ENCODE data around the gene R3HDM4. TPM values are rescaled to one million over a fixed set of nuclear protein-coding genes. Genes with fewer than 3 reads are reported as not detected.
A peak's percentile ranks its signal among the peaks of the same experiment; 100 is the strongest.

Gene R3HDM4
- polyA plus RNA-seq, 1 donor = 28.6 TPM

- no peak for DNase-seq
Observed at GRCh38 chr19:872266-872951, 40.6 kb downstream of the R3HDM4 start.

DNA sequence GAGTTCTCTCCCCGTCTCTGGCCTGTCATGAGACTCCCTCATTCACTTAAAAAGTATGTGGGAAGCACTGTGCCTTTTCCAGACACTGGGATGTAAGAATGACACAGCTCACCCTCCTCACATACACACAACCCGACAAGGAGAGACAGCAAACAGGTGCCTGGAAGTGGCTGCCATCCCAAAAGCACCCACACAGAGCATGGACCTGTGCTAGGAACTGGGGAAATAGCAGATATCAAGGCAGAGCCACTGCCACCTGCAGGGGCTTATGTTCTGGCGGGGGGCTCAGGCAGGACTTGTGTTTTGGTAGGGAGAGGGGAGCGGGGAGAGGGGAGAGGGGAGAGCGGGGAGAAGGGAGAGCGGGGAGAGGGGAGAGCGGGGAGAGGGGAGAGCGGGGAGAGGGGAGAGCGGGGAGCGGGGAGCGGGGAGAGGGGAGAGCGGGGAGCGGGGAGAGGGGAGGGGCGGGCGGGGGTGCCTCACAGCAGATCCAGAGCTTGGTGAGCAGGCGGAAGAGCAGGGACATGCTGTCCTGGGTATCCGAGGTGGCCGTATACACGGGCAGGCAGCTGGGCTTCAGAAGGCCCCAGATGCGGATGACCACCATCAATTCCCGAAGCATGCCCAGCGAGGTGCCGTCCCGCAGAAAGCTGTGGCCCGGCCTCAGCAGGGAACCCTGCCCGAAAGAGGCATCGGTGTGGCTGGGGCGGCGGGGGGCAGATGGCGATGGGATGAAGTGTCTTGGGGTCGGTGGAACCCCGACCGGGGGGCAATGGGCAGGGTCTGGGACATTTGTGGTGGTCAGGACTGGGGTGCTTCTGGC lies 41.4 kb downstream of the R3HDM4 start:
- DNase-seq = no peak

GRCh38 chr19:870963-871401 lies 42.0 kb downstream of the R3HDM4 start:
- DNase-seq = no peak

DNA sequence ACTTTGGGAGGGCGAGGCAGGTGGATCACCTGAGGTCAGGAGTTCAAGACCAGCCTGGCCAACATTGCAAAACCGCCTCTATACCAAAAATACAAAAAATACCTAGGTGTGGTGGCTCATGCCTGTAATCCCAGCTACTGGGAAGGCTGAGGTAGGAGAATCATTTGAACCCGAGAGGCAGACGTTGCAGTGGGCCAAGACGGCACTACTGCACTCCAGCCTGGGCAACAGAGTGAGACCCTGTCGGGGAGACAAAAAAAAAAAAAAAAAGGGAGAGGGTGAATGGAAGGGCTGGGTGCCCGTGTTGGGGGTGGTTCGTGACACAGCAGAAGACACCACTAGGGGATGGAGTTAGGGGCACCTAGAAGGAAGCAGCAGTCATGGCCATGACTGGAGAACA lies 42.7 kb downstream of the R3HDM4 start:
- no peak for DNase-seq

DNA sequence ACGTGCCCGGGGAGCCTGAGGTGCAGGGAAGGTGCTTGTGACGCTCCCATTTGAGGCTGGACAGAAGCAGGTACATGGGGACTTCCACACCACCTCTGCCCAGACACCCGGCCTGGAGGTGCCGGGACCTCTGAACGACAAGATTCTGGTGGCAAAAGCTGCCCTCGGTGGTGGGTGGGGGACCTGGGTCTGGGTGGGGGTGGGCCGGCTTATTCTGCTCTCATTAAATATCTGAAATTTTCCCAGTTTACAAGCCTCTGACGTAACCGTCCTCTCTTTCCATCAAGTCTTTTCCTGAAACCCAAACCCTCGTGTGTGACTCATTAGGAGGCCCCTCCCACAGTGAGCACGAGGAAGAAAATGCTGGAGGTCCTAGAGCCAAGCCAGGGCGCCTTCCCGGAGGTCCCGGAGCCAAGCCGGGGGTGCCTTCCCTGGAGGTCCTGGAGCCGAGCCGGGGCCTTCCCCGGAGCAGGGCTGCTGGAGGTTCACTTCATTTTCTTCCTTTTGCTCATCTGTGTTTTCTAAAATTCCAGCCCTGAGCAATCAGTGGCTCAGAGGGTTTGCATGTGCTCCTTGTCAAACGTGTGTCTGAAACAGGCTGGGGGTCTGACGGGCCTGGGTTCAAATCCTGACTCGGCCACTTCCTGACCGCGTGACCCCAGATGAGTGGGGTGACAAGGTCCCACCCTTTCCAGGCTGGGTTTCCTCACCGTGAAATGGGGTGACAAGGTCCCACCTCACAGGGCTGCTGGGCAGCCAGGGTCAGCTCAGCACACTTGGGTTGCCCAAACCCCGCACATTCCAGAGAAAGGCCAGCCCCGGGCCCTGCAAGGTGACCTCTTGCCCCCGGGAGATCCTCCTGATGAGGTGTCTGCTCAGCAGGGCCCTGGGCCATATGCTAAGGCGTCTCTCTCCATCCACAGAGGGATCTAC lies 43.5 kb downstream of the R3HDM4 start:
- peak; percentile 62 for DNase-seq

GRCh38 chr19:868458-869244 lies 44.4 kb downstream of the R3HDM4 start:
- DNase-seq = no peak

GRCh38 chr19:867855-868457 lies 45.1 kb downstream of the R3HDM4 start:
- no peak for DNase-seq

- DNase-seq = no peak
Observed at GRCh38 chr19:867301-867793, 45.7 kb downstream of the R3HDM4 start.

DNA sequence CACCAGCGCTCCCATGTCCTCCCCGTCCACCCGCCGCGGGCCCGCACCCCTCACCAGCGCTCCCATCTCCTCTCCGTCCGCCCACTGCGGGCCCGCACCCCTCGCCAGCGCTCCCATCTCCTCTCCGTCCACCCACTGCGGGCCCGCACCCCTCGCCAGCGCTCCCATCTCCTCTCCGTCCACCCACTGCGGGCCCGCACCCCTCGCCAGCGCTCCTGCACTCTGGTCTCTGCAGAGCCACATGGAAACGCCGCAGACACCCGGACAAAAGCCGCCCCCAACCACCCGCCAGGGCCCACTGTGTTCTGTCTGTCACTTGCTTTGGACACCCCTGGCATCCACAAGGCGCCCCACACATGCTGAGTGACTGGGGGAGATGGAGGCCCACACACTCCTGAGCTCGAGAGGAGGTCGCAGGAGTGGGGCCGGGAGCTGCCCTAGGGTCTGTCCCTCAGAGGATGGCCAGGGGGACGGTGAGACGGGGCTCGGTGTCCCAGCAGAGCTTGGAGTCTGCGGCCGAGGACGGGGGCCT lies 46.2 kb downstream of the R3HDM4 start:
- no peak for DNase-seq

GRCh38 chr19:863315-863620 lies 49.8 kb downstream of the R3HDM4 start:
- no peak for DNase-seq

GRCh38 chr19:862581-863314 lies 50.3 kb downstream of the R3HDM4 start:
- DNase-seq = no peak

GRCh38 chr19:861756-862580 lies 51.1 kb downstream of the R3HDM4 start:
- no peak for DNase-seq

GRCh38 chr19:861141-861755 lies 51.8 kb downstream of the R3HDM4 start:
- no peak for DNase-seq

GRCh38 chr19:858868-859843 lies 53.9 kb downstream of the R3HDM4 start, which contains the start of gene CFD:
TSS of gene CFD (plus strand) at chr19:859664. CDS start at chr19:859690, 26 bp downstream.
- DNase-seq = no peak

- DNase-seq = no peak
Observed at GRCh38 chr19:858284-858683, 54.7 kb downstream of the R3HDM4 start.

DNA sequence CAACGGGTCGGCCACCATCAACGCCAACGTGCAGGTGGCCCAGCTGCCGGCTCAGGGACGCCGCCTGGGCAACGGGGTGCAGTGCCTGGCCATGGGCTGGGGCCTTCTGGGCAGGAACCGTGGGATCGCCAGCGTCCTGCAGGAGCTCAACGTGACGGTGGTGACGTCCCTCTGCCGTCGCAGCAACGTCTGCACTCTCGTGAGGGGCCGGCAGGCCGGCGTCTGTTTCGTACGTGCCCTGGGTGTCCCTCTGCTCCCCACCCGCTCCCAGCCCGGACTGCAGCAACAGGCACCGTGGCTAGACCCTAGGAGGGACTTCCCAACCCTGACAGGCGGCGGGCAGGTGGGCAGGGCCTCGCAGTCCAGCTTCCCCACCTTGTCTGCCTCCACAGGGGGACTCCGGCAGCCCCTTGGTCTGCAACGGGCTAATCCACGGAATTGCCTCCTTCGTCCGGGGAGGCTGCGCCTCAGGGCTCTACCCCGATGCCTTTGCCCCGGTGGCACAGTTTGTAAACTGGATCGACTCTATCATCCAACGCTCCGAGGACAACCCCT lies 57.4 kb downstream of the R3HDM4 start:
- no peak for DNase-seq

DNA sequence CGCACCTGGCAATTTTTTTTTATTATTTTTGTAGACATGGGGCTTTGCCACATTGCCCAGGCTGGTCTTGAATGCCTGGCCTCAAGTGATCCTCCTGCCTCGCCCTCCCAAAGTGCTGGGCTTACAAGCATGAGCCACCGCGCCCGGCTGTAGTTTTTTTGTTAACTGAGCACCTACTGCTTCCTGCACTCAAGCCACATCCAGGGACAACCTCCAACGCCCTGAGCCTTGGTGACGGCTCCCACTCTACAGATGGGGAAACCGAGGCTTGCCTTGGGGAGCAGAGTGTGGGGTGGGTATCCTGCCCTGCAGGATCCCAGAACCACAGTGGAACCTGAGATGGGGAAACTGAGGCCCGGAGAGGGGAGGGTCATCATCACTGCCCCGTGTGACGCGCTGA lies 57.9 kb downstream of the R3HDM4 start:
- no peak for DNase-seq

GRCh38 chr19:854549-854948 lies 58.5 kb downstream of the R3HDM4 start:
- no peak for DNase-seq
